Mucosa of rectum (tissue), 2 donors: Measurements from ENCODE around the gene MAN1C1.

Experiments used
- H3K27ac ChIP-seq, 2 donors: one replicate each; pipeline ENCODE4 v1.7.0; 2013; ENCODE audit warnings: inconsistent platforms in 2 of 2, low read depth in 2 of 2, low read length in 2 of 2
- H3K27me3 ChIP-seq, 2 donors: one replicate each; pipeline ENCODE4 v1.7.0; 2013; ENCODE audit warnings: low read length in 2 of 2; ENCODE audit not compliant: control insufficient read depth in 2 of 2, insufficient read depth in 2 of 2
- H3K36me3 ChIP-seq, 2 donors: one replicate each; pipeline ENCODE4 v1.7.0; 2013; ENCODE audit warnings: low read length in 2 of 2; ENCODE audit not compliant: control insufficient read depth in 2 of 2, insufficient read depth in 2 of 2
- H3K4me1 ChIP-seq, 2 donors: one replicate each; pipeline ENCODE4 v1.7.0; 2013; ENCODE audit warnings: low read length in 2 of 2, mild to moderate bottlenecking in 1 of 2; ENCODE audit not compliant: control insufficient read depth in 2 of 2, insufficient read depth in 2 of 2
- H3K4me3 ChIP-seq, 2 donors: one replicate each; pipeline ENCODE4 v1.7.0; 2013; ENCODE audit warnings: low read length in 2 of 2
- H3K9ac ChIP-seq, 2 donors: one replicate each; pipeline ENCODE4 v1.7.0; 2013; ENCODE audit warnings: low read length in 2 of 2, low read depth in 1 of 2, mild to moderate bottlenecking in 1 of 2
- H3K9me3 ChIP-seq, 2 donors: one replicate each; pipeline ENCODE4 v1.7.0; 2013; ENCODE audit warnings: low read length in 2 of 2; ENCODE audit not compliant: control insufficient read depth in 2 of 2
- donor health status: healthy.
- donor health status: Normal muscosa, but diverticular disease.

Gene MAN1C1

DNA sequence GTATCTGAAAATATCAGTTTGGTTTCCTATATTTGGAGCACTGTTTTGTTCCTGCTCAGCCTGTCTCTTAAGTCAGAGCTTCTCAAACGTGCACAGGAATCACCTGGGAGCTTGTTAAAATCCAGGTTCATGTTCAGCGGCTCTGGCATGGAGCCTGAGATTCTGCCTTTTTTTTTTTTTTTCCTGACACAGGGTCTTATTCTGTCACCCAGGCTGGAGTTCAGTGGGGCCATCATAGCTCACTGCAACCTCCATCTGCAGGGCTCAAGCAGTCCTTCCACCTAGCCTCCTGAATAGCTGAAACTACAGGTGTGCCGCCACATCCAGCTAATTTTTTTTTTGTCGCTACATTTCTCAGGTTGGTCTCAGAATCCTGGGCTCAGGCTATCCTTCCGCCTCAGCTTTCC, 171.2 kb downstream of the MAN1C1 start:
- H3K4me3 ChIP-seq = no peak overlapping the region

DNA sequence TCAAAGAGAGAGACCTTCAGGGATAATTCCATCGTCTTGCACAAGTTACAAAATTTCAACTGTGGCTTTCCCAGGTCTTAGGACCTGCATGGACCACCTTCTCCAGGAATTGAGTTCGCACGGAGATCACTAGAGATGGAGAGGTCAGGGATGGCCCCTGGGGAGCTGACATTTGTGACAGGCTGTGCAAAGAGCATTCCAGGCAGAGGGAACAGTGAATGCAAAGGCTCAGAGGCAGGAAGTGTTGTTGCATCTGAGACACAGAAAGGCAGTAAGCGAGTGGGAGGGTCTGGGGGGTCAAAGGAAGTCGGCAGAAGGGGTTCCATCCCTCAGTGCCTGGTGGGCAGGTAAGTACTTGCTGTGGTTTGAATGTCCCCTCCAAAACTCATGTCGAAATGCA, 173.9 kb downstream of the MAN1C1 start:
- no peak overlapping the region for H3K9ac ChIP-seq
- H3K27me3 ChIP-seq = no peaks in the 10 kb centered on the region
- no peak overlapping the region for H3K27ac ChIP-seq
- no peak overlapping the region for H3K4me3 ChIP-seq
- no peaks in the 10 kb centered on the region for H3K4me1 ChIP-seq
- H3K36me3 ChIP-seq = no peaks in the 10 kb centered on the region
- no peaks in the 10 kb centered on the region for H3K9me3 ChIP-seq

More for the DNA sequence above, 171.2 kb downstream of the MAN1C1 start:
- H3K27ac ChIP-seq = no peak overlapping the region
- H3K4me1 ChIP-seq = peaks cover 0 to under 1% of the 10 kb centered on the region in 2 donors
- H3K27me3 ChIP-seq = no peaks in the 10 kb centered on the region
- no peak overlapping the region for H3K9ac ChIP-seq
- H3K36me3 ChIP-seq = no peaks in the 10 kb centered on the region
- H3K9me3 ChIP-seq = no peaks in the 10 kb centered on the region

DNA sequence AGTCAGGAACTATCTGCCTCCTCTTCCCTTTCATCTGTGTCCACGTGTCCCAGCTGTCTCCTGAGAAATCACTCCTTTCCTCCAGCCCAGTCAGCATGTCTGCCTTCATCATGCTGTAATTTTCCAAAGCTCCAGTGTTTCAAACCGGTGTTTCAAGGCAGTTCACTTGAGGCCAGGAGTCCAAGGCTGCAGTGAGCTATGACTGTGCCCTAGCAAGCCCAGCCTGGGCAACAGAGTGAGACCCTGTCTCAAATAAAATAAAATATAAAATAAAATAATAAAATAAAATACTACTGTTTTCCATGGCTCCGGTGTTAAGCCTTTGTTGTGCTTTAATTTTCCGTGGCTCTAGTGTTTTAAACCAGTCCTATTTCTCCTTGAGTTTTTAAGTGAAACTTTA, 175.5 kb downstream of the MAN1C1 start:
- Histone ChIP-seq H3K27me3 (no peaks in the 10 kb centered on the region), H3K4me1 (no peaks in the 10 kb centered on the region), H3K36me3 (no peaks in the 10 kb centered on the region), H3K4me3 (no peak overlapping the region), H3K27ac (no peak overlapping the region), H3K9ac (no peak overlapping the region), H3K9me3 (no peaks in the 10 kb centered on the region)

DNA sequence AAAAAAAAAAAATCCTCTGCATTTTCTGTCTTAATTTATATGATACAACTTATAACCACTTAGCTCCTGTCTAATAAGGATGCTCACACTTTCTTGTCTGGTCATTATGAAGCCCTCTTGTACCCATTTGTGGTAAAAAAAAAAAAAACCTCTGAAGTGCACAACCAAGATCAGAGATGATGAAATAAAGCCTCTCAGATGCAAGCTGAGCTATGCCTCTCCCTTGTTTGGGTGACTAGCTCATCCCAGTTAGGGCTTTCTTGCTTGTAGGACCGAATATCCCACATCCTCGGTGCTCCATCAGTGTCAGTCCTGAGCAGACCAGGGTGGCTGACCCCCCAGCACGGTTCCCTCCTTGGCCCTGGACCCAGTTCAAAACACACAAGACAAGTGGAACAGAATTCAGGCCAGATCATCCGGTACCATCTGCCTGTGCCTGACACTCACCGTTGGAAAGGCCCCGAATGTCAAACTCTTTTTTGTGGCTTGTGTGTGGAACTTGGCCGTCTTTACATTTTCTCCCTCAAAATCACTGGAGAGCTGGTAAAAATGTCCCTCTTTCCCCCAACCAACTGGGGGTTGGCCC, 177.1 kb downstream of the MAN1C1 start:
- Histone ChIP-seq H3K27me3 (no peaks in the 10 kb centered on the region), H3K9ac (no peak overlapping the region), H3K9me3 (no peaks in the 10 kb centered on the region), H3K36me3 (no peaks in the 10 kb centered on the region), H3K4me1 (no peaks in the 10 kb centered on the region), H3K27ac (no peak overlapping the region), H3K4me3 (no peak overlapping the region)

DNA sequence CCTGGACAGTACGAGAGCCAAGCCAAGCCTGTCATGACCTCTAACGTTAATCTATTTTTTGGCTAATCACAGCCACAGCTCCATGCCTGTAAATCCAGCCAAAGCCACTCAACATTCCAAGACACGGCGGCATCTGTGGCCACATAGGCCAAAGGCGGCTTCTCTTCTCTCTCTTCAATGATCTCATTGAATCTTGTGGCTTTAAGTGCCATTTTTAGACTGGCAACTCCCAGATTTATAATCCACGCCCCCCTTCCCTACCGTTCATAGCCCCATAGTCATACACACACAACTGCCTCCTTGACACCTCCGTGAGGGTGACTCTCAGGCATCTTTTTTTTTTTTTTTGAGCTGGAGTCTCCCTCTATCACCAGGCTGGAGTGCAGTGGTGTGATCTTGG, 177.7 kb downstream of the MAN1C1 start:
- H3K36me3 ChIP-seq = no peaks in the 10 kb centered on the region
- no peaks in the 10 kb centered on the region for H3K9me3 ChIP-seq
- no peaks in the 10 kb centered on the region for H3K27me3 ChIP-seq
- H3K4me1 ChIP-seq = peaks cover 0 to under 1% of the 10 kb centered on the region in 2 donors
- no peak overlapping the region for H3K27ac ChIP-seq
- no peak overlapping the region for H3K4me3 ChIP-seq
- H3K9ac ChIP-seq = no peak overlapping the region

DNA sequence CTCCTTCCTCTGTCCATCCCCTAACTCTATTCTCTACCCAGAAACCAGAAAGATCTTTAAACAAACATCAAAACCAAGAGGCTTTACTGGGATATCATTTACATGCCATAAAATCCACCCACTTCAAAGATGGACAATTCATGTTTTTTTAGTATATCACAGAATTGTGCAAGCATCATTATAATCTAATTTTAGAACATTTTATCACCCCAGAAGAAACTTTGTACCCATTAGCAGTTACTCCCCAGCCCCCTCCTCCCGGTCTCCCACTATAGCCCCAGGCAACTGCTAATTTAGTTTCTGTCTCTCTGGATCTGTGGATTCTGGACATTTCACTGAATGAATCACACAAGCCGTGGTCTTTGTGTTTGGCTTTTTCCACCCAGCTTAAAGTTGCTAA, 178.6 kb downstream of the MAN1C1 start:
- H3K9me3 ChIP-seq = no peaks in the 10 kb centered on the region
- no peaks in the 10 kb centered on the region for H3K27me3 ChIP-seq
- no peaks in the 10 kb centered on the region for H3K36me3 ChIP-seq
- H3K27ac ChIP-seq = no peak overlapping the region
- no peak overlapping the region for H3K4me3 ChIP-seq
- peaks cover 4 to 6% of the 10 kb centered on the region in 2 donors for H3K4me1 ChIP-seq
- H3K9ac ChIP-seq = no peak overlapping the region

DNA sequence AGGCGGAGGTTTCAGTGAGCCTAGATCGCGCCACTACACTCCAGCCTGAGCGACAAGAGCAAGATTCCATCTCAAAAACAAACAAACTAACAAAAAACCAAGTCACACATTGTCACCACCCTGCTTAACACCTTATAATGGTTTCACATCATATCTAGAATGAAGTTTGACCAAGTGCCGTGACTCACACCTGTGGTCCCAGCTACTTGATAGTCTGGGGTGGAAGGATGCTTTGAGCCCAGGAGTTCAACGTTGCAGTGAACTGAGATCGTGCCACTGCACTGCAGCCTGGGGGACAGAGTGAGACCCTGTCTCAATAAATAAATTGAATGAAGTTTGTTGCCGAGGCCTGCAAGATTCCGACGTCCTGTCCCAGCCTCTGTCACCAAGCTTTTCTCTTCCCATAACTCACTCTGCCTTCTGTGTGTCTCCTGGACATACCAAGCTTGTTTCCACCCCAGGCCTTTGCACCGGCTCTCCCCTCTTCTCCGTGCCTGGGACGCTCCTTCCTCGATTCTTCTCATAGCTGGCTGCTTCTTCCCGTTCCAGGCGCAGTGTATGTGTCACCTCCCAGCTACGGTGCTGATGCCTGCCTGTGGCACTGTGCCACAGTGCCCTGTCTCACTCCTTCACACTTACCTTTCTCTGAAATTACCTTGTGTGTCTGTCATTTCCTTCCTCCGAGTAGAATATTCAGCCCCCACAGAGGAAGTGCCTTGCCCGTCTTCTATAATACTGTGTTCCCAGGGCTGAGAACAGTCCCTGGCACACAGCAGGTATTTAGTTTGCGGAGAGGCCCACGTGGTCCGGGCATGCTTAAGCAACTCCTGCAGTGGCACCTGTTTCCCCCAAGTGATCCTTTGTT, 179.6 kb downstream of the MAN1C1 start:
- Histone ChIP-seq H3K4me1 (peaks cover 11 to 13% of the 10 kb centered on the region in 2 donors), H3K27me3 (no peaks in the 10 kb centered on the region), H3K4me3 (no peak overlapping the region), H3K9me3 (no peaks in the 10 kb centered on the region), H3K9ac (no peak overlapping the region), H3K27ac (no peak overlapping the region), H3K36me3 (no peaks in the 10 kb centered on the region)

DNA sequence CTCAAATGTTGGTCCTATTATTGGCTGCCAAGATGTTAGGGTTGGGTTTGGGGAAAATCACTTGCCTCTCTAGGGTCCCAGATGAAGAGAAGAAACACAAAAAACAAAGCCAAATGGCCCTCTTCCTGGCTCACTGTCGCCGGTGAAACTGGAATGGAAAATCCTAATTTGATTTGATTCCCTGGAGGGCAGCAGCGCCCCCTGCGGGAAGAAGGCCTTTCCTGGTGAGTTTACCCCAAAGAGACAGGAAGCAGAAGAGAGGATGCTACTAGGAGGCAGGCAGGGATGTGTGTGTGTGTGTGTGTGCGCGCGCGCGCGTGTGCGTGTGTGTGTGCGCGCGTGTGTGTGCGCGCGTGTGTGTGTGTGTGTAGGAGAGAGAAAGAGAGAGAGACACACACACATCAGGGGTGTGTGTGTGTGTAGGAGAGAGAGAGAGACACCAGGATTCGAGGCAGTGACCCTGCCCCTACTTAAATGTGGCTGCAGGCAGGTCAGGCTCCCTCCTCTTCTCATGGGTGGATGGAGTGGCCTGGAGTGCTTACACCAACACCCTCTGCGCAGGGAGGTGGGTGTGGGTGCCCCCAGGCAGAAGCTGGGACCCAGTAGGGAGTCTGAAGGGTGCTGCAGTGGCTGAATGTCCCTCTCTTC, 180.3 kb downstream of the MAN1C1 start:
- Histone ChIP-seq H3K27ac (no peak overlapping the region), H3K4me1 (peaks cover 11 to 13% of the 10 kb centered on the region in 2 donors), H3K4me3 (no peak overlapping the region), H3K9ac (no peak overlapping the region), H3K27me3 (no peaks in the 10 kb centered on the region), H3K36me3 (no peaks in the 10 kb centered on the region), H3K9me3 (no peaks in the 10 kb centered on the region)

DNA sequence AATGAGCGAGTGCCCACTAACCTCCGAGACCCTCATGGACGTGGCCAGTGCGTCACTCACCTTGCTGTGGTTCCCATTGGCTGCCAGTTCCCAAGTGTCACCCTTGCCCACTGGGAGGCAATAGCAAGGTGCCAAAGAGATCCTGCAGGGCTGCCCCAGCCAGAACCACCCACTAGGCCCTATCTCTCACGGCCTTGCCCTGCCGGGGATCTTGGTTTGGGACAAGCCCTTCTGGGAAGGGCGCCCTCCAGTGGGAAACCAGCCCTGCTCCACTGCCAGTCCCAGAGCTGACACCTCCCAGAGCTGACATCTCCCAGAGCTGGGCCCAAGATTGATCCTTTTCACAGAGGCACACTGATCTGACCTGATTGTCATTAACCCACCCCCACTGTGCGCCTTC, 181.3 kb downstream of the MAN1C1 start:
- Histone ChIP-seq H3K9me3 (no peaks in the 10 kb centered on the region), H3K9ac (no peak overlapping the region), H3K36me3 (no peaks in the 10 kb centered on the region), H3K27ac (no peak overlapping the region), H3K27me3 (peaks cover 0 to 1% of the 10 kb centered on the region in 2 donors), H3K4me3 (no peak overlapping the region), H3K4me1 (peaks cover 11 to 16% of the 10 kb centered on the region in 2 donors)

DNA sequence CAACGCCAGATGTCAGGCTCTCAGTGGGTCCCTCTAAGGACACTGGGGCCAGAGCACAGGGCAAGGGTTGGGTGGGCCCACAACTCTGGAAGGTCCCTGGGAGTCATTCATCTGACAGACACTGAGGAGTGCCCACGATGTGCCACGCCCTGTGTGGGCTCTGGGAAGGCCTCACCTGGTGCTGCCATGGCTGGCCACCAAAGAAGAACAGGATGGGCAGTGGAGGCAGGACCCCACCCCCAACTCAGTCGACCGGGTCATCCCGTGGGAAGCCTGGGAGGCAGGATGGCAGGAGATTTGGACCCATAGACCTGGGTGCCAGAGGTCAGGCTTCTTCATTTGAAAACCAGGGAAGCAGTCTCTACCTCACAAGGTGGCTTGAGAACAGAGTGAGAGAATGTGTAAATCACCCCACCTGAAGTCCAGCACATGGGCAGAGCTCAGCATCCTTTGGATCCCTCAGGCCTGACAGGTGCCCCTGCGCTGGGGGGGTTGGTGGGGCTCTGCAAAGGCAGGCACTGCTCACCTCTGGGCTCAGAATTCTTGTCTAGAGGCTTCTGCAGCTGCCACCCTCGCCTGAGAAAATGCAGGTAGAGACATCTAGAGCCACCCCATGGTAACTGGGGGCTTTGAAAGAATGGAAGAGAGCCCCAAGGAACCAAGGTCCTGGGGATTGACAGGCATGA, 182.2 kb downstream of the MAN1C1 start:
- no peaks in the 10 kb centered on the region for H3K9me3 ChIP-seq
- peaks cover 0 to 2% of the 10 kb centered on the region in 2 donors for H3K27me3 ChIP-seq
- no peaks in the 10 kb centered on the region for H3K36me3 ChIP-seq
- H3K9ac ChIP-seq = no peak overlapping the region
- no peak overlapping the region for H3K4me3 ChIP-seq
- H3K27ac ChIP-seq = no peak overlapping the region
- H3K4me1 ChIP-seq = peaks cover 11 to 16% of the 10 kb centered on the region in 2 donors
